Mesothelial cell of epicardium (in vitro differentiated cells): ENCODE results near the gene TRIM17. TPM values are rescaled to one million over a fixed set of nuclear protein-coding genes. Genes with fewer than 3 reads are reported as not detected.
A peak's percentile ranks its signal among the peaks of the same experiment; 100 is the strongest.

Experiments used
- DNase-seq, 2 experiments: peaks; one replicate each; pipeline ENCODE4 v3.0.0; 2021; ENCODE audit warnings: low spot score in 2 of 2; ENCODE audit not compliant: unreplicated experiment in 2 of 2
- H3K27ac Mint-ChIP-seq: 2 replicates; pipeline ENCODE4 v1.8.0; 2021; ENCODE audit warnings: mixed read lengths
- H3K27me3 Mint-ChIP-seq: 2 replicates; pipeline ENCODE4 v1.8.0; 2021; ENCODE audit warnings: low read depth, mixed read lengths
- H3K36me3 Mint-ChIP-seq: 2 replicates; pipeline ENCODE4 v1.8.0; 2021; ENCODE audit warnings: mixed read lengths
- H3K4me1 Mint-ChIP-seq: 2 replicates; pipeline ENCODE4 v1.8.0; 2021; ENCODE audit warnings: mixed read lengths
- H3K4me3 Mint-ChIP-seq: 2 replicates; pipeline ENCODE4 v1.8.0; 2021; ENCODE audit warnings: mild to moderate bottlenecking, moderate library complexity, mixed read lengths
- H3K9me3 Mint-ChIP-seq: 2 replicates; pipeline ENCODE4 v1.8.0; 2021; ENCODE audit warnings: mixed read lengths
- CTCF ChIP-seq: fragments of 200-600 bp; sonication (generic); IDR thresholded peaks from one replicate; pipeline ENCODE4 v1.5.0; 2021; ENCODE audit warnings: antibody characterized with exemption; ENCODE audit not compliant: unreplicated experiment
- total RNA-seq: library from RNA; stranded (reverse); gene quantifications from 3 replicates; pipeline ENCODE4 v1.2.1, GENCODE V29; 2021

The TRIM17 gene
- total RNA-seq: 28.2 to 30.6 TPM (median 28.8 TPM) in 3 replicates

- peak; percentile 48 to 71 for DNase-seq
- H3K27ac Mint-ChIP-seq: peak within 1 kb of the TSS; percentile 84
- peak within 1 kb of the TSS; percentile 74 for H3K4me3 Mint-ChIP-seq
- peak; percentile 76 for TF ChIP-seq CTCF
- H3K27me3 Mint-ChIP-seq: no peaks in the 10 kb centered on the region
- H3K4me1 Mint-ChIP-seq: peaks cover 50% of the 10 kb centered on the region
- H3K9me3 Mint-ChIP-seq: peaks cover 5% of the 10 kb centered on the region
- H3K36me3 Mint-ChIP-seq: no peaks in the 10 kb centered on the region
Measured at GRCh38 chr1:228416217-228416933, at the start of gene TRIM17. Gene TRIM17, minus strand, starts transcription at chr1:228416861. Its CDS starts 1,789 bp downstream, at chr1:228415072.

GRCh38 chr1:228465571-228466146 lies 49.0 kb upstream of the TRIM17 start:
- no peaks in the 10 kb centered on the region for H3K9me3 Mint-ChIP-seq
- H3K27ac Mint-ChIP-seq: no peak overlapping the region
- H3K36me3 Mint-ChIP-seq: no peaks in the 10 kb centered on the region
- H3K27me3 Mint-ChIP-seq: peaks cover 82% of the 10 kb centered on the region
- H3K4me1 Mint-ChIP-seq: peaks cover 24% of the 10 kb centered on the region
- TF ChIP-seq CTCF: no peak
- no peak for DNase-seq
- H3K4me3 Mint-ChIP-seq: peak overlapping the region; percentile 78

DNA sequence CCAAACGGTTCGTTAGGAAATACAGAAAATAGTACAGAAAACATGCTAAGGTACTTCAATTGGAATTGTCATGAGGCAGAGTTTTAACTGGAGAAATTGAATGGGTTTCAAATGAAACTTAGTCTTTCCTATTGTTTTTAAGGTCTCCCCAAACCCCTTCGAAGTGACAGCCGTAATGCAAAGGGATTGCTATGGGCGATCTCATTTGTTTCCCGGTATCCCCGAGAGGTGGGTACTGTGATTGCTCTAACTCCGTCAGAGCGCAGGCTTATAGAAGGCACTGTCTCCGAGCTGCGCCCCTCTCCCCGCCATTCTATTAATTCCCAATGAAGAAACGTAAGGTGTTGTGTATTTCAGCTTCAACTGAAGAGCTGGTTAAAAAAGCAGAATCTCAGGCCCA lies 48.5 kb upstream of the TRIM17 start:
- H3K4me3 Mint-ChIP-seq: peak overlapping the region; percentile 78

GRCh38 chr1:228464487-228464983 lies 47.9 kb upstream of the TRIM17 start:
- H3K36me3 Mint-ChIP-seq: no peaks in the 10 kb centered on the region
- peaks cover 84% of the 10 kb centered on the region for H3K27me3 Mint-ChIP-seq
- TF ChIP-seq CTCF: no peak
- DNase-seq: peak; percentile 71 to 85
- H3K27ac Mint-ChIP-seq: peak overlapping the region; percentile 84
- no peaks in the 10 kb centered on the region for H3K9me3 Mint-ChIP-seq
- H3K4me3 Mint-ChIP-seq: peak overlapping the region; percentile 78
- H3K4me1 Mint-ChIP-seq: peaks cover 24% of the 10 kb centered on the region

More for the DNA sequence above, 48.5 kb upstream of the TRIM17 start:
- Mint-ChIP-seq H3K27ac (peak overlapping the region; percentile 84), H3K36me3 (no peaks in the 10 kb centered on the region), H3K9me3 (no peaks in the 10 kb centered on the region), H3K27me3 (peaks cover 84% of the 10 kb centered on the region), H3K4me1 (peaks cover 24% of the 10 kb centered on the region)
- DNase-seq: no peak
- TF ChIP-seq CTCF: no peak

- H3K9me3 Mint-ChIP-seq: no peaks in the 10 kb centered on the region
- H3K4me1 Mint-ChIP-seq: peaks cover 28% of the 10 kb centered on the region
- no peaks in the 10 kb centered on the region for H3K36me3 Mint-ChIP-seq
- H3K27me3 Mint-ChIP-seq: peaks cover 81% of the 10 kb centered on the region
- no peak overlapping the region for H3K27ac Mint-ChIP-seq
- peak overlapping the region; percentile 78 for H3K4me3 Mint-ChIP-seq
- no peak for DNase-seq
- no peak for TF ChIP-seq CTCF
Measured at GRCh38 chr1:228463559-228464455, 47.1 kb upstream of the TRIM17 start.
